ENCODE data around the gene AHCY.
A peak's percentile ranks its signal among the peaks of the same experiment; 100 is the strongest.
"Not testable (repeated sequence)": the region's sequence is repeated elsewhere in the genome, so short reads cannot be mapped to it uniquely, and the experiment has no call there.

AHCY gene

DNA sequence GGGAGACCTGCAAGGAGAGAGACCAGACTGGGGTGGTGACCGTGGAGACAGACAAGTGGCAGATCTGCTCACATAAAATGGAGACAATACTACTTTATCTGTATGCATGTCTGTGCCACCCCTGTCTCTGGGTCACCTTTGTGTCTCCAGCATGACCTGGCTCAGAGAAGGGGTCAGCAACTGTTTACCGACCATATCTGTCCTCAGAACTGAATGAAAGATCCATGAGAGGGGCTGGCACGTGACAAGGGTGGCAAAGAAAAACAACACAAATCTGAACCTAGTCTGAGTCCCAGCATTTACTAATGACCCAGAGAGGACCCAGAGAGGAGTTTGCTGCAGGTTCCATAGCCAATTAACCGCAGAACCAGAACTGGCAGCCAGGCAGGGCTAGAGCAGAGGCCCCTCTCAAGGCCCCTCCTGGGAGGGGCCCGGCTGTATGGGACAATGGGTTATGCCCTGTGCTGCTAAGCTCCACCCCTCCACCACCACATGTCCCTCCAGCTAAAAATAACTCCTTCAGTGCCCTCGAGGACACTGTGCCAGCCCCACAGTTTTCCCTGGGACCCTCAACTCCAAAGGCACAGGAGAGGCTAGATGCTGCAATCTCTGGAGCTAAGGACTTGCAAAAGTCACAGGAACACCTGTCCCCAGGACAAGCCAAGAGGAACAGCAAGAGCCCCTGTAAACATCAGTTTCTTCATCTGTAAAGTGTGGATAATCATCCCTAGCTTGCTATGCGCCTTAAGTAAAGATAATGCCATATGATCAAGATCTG lies 2.2 kb downstream of the AHCY start:
- no peak for DNase-seq (ENCODE audit: low read depth in 1 of 2, low spot score in 1 of 2)
- in situ Hi-C loops (cut with HindIII; ENCODE audit: low pct_unique_long_range_greater_than_20kb, low sequenced_read_pairs): no loop called here
- TF ChIP-seq JUND (IDR thresholded peaks at IDR 0.05; ENCODE audit: low read depth): no peak

DNA sequence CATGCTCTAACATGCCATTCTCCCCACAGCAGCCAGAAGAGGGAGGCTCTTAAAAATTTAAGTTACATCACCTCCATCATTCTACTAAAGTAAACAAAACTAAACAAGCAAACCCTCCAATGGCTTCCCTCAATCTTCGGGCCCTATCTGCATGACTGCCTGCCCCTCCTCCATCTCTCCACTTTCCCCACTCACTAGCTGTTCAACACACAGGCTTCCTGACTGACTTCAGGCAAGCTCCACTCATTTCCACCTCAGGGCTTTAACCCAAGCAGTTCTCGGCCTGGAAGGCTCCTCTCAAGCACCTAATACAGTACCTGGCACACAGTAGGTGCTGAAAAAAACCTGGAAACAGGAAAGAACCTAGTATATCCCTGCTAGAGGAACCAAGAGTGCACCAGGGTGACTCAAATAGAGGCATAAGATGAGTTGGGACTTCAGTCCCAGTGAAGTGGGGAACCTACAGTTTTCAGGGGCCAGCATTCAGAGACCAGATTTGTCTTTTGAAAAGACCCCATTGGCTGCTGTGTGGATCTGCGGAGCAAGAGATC lies 2.8 kb downstream of the AHCY start:
- no peak for TF ChIP-seq JUND (IDR thresholded peaks at IDR 0.05; ENCODE audit: low read depth)
- in situ Hi-C loops (cut with HindIII; ENCODE audit: low pct_unique_long_range_greater_than_20kb, low sequenced_read_pairs): no loop called here
- DNase-seq (ENCODE audit: low read depth in 1 of 2, low spot score in 1 of 2): peak in 1 of 2 experiments; percentile 47

DNA sequence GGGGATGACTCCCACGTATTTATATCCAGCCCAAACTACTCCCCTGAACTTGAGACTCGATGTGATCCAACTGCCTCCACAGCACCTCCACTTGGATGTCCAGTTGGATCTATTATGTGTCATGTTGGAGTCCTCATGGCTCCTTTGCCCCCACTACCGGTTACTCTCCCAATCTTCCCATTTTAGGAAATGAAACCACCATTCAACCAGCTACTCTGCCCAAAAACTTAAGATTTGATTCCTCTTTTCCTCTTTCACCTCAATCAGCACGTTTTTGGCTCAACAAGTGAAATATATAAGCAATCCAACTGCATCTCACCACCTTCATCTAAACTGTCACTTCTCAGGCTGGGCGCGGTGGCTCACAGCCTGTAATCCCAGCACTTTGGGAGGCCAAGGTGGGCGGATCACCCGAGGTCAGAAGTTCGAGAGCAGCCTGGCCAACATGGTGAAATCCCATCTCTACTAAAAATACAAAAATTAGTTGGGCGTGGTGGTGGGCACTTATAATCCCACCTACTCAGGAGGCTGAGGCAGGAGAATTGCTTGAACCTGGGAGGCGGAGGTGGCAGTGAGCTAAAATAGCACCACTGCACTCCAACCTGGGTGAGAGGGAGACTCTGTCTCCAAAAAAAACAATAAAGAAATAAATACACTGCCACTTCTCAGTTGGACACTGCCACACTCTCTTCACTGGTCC lies 3.4 kb downstream of the AHCY start:
- no peak for TF ChIP-seq JUND (IDR thresholded peaks at IDR 0.05; ENCODE audit: low read depth)
- in situ Hi-C loops (cut with HindIII; ENCODE audit: low pct_unique_long_range_greater_than_20kb, low sequenced_read_pairs): no loop called here
- no peak for DNase-seq (ENCODE audit: low read depth in 1 of 2, low spot score in 1 of 2)

DNA sequence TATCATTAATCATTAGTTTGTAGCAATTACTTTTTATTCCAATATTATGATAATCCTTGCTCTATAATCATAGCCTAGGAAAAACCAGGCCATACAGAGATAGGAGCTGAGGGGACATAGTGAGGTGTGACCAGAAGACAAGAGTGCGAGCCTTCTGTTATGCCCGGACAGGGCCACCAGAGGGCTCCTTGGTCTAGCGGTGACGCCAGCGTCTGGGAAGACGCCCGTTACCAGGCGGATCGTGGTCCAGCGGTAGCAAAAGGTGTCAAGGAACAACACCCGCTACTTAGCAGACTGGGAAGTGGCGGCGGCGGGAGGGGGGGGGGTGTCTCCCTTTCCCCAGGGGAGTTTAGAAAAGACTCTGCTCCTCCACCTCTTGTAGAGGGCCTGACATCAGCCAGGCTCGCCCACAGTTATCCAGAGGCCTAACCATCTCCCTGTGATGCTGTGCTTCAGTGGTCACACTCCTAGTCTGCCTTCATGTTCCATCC lies 4.8 kb downstream of the AHCY start:
- DNase-seq (ENCODE audit: low read depth in 1 of 2, low spot score in 1 of 2); in situ Hi-C loops (cut with HindIII; ENCODE audit: low pct_unique_long_range_greater_than_20kb, low sequenced_read_pairs): not testable (repeated sequence)

DNA sequence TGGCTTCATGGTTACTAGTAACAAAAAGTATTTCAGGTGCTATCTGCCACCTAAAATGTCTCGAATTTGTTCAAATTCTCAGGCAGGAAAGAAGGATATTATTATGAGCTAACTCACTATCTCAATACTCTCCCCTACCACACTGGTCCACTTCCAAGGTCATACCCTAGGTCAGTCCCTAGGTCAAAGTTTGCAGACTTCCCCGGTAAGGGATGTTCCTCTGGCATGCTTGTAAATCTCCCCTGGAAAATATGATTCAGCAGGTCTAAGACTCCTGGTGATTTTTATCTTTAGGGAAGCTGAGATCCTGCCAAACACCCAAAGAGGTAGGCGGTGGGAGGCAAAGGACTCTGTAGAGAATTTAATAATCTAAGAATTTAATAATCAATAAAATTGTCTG lies 6.7 kb downstream of the AHCY start:
- no peak for DNase-seq (ENCODE audit: low read depth in 1 of 2, low spot score in 1 of 2)
- TF ChIP-seq JUND (IDR thresholded peaks at IDR 0.05; ENCODE audit: low read depth): no peak
- in situ Hi-C loops (cut with HindIII; ENCODE audit: low pct_unique_long_range_greater_than_20kb, low sequenced_read_pairs): no loop called here

DNA sequence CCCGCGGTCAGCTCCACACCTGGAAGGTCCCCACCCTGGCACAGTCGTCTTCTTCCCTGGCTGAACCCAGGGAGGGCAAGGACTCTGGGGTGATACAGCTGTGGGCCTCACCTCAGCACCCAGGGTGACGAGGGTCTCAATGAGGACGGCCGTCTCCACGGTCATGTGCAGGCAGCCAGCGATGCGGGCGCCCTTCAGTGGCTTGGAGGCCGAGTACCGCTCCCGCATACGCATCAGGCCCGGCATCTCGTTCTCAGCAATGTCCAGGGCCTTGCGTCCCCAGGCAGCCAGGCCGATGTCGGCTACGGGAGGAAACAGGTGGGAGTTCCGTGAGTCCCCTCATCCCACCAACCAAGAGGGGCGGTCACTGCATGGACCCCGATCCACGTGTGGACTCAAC lies 7.9 kb downstream of the AHCY start:
- in situ Hi-C loops (cut with HindIII; ENCODE audit: low pct_unique_long_range_greater_than_20kb, low sequenced_read_pairs): no loop called here
- TF ChIP-seq JUND (IDR thresholded peaks at IDR 0.05; ENCODE audit: low read depth): no peak
- DNase-seq (ENCODE audit: low read depth in 1 of 2, low spot score in 1 of 2): no peak

DNA sequence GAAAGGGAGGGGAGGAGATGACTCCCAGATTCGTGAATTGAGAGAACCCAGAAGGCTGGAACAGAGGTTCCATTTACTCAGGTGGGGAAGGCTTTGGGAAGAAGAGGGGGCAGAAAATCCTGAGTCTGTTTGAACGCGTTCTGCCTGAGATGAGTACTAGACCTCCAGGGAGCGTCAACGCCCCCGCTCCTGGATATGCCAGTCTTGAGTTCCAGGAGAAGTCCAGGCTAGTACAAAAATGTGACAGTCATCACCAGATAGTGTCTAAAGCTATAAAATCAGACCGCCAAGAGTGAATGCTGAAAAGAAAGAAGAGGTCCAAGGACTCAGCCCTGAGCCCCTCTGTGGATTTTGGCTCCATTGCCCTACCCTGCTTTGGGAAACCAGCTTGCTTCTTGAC lies 8.6 kb downstream of the AHCY start:
- in situ Hi-C loops (cut with HindIII; ENCODE audit: low pct_unique_long_range_greater_than_20kb, low sequenced_read_pairs): no loop called here
- no peak for DNase-seq (ENCODE audit: low read depth in 1 of 2, low spot score in 1 of 2)
- no peak for TF ChIP-seq JUND (IDR thresholded peaks at IDR 0.05; ENCODE audit: low read depth)

DNA sequence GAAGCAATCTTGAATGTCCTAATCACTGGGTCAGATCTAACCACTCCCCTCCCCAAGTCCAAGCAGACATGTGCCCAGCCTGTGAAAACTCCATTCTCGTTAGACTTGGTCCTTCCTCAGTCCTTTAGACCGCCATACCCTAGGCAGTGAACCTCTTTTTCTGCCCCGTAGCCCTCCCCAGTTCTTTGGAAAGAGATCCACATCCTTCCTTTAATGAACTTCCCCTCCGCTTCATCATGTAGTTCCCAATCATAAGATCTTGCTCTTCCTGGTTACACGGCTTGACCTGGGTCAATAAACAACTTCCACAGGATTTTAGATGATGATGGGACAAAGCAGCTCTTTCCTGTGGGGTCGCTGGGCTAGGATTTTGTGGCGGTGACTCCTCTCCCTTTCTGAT lies 9.6 kb downstream of the AHCY start:
- in situ Hi-C loops (cut with HindIII; ENCODE audit: low pct_unique_long_range_greater_than_20kb, low sequenced_read_pairs): no loop called here
- no peak for DNase-seq (ENCODE audit: low read depth in 1 of 2, low spot score in 1 of 2)

DNA sequence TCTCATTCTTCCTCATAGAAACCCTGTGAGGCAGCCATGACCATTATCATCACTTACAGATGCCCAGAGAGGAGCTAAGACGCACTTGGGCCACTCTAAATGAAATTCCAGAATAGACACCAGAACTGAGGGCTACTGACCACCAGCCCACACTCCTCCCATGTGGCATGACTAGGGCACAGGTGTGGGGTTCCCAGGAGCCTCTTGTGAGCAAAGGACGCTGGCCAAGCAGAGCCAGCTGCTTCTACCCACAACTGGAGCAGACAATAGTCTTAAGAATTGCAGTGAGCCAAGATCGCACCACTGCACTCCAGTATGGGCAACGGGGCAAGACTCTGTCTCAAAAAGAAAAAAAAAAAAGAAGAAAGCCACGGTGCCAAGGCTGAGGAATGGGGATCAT lies 10.0 kb downstream of the AHCY start:
- DNase-seq (ENCODE audit: low read depth in 1 of 2, low spot score in 1 of 2): no peak
- in situ Hi-C loops (cut with HindIII; ENCODE audit: low pct_unique_long_range_greater_than_20kb, low sequenced_read_pairs): no loop called here
- no peak for TF ChIP-seq JUND (IDR thresholded peaks at IDR 0.05; ENCODE audit: low read depth)

More for the DNA sequence above, 9.6 kb downstream of the AHCY start:
- TF ChIP-seq JUND (IDR thresholded peaks at IDR 0.05; ENCODE audit: low read depth): no peak

DNA sequence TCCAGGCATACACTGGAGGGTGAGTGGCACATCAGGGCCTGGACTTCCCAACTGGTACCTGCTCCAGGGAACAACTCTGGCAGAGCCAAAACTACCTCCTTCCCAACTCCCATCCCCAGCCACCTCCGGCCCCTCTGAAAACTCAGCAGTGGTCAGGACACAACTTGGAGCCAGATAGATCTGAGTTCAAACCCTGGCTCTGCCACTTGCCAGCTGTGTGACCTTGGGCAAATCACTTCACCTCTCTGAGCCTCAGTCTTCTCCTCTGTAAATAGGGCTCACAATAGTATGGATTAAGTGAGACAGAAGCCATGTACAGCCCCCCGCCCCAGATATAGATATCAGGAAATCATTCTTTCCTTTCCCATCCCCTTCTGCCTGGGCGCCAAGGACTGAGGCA lies 10.7 kb downstream of the AHCY start:
- no peak for DNase-seq (ENCODE audit: low read depth in 1 of 2, low spot score in 1 of 2)
- in situ Hi-C loops (cut with HindIII; ENCODE audit: low pct_unique_long_range_greater_than_20kb, low sequenced_read_pairs): no loop called here
- no peak for TF ChIP-seq JUND (IDR thresholded peaks at IDR 0.05; ENCODE audit: low read depth)

DNA sequence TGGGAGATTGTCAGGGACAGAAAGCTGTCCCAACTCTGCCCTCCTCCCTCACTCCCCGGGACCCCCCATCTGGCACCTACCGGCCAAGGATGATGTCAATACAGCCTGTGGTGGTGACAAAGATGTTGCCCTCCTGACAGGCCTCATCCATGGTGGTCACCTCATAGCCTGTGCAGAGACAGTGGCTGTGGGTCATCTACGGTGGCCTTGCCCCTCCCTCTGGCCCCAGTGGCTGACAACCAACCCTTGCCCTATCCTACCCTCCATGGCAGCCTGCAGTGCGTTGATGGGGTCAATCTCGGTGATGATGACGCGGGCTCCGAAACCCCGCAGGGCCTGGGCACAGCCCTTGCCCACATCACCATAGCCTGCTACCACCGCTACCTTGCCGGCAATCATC lies 12.7 kb downstream of the AHCY start:
- no peak for TF ChIP-seq JUND (IDR thresholded peaks at IDR 0.05; ENCODE audit: low read depth)
- DNase-seq (ENCODE audit: low read depth in 1 of 2, low spot score in 1 of 2): no peak
- in situ Hi-C loops (cut with HindIII; ENCODE audit: low pct_unique_long_range_greater_than_20kb, low sequenced_read_pairs): no loop called here

DNA sequence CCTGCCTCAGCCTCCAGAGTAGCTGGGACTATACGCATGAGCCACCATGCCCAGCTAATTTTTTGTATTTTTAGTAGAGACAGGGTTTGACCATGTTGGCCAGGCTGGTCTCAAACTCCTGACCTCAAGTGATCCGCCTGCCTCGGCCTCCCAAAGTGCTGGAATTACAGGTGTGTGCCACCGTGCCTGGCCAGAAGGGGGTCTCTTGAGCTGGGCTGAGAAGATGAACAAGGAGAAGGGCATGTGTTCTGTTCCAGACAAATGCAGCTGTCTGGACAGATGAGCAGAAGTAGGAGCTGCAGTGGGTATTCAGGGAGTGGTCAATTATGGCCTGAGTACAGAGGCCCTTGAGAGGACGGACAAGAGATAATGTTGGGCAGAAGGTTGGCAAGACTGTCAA lies 15.7 kb downstream of the AHCY start:
- in situ Hi-C loops (cut with HindIII; ENCODE audit: low pct_unique_long_range_greater_than_20kb, low sequenced_read_pairs); DNase-seq (ENCODE audit: low read depth in 1 of 2, low spot score in 1 of 2): not testable (repeated sequence)

DNA sequence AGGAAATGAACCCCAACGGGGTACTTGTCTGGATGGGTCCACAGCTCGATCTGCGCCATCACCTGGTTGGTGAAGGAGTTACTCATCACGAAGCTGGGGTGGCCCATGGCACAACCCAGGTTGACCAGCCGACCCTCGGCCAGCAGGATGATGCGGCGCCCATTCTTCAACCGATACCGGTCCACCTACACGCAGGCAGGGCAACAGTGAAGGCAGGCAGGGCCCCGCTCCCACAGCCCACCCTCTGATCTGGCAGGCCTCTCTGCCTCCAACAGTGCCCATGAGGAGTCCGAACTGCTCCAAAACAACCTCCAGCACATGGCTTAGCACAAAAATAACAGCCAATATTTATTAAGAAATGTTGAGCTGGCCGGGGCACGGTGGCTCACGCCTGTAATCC lies 17.7 kb downstream of the AHCY start:
- TF ChIP-seq JUND (IDR thresholded peaks at IDR 0.05; ENCODE audit: low read depth): no peak
- in situ Hi-C loops (cut with HindIII; ENCODE audit: low pct_unique_long_range_greater_than_20kb, low sequenced_read_pairs): no loop called here
- no peak for DNase-seq (ENCODE audit: low read depth in 1 of 2, low spot score in 1 of 2)

All from T47D (cell line).